IPS-15b (cell line): ENCODE results near the gene CEP41.

Experiments
- H3K27me3 ChIP-seq: one replicate; pipeline ENCODE4 v1.6.1; 2013; ENCODE audit warnings: low read length; ENCODE audit not compliant: control insufficient read depth, insufficient read depth
- H3K36me3 ChIP-seq: one replicate; pipeline ENCODE4 v1.6.1; 2013; ENCODE audit warnings: low read length; ENCODE audit not compliant: control insufficient read depth, insufficient read depth
- H3K4me1 ChIP-seq: one replicate; pipeline ENCODE4 v1.6.1; 2013; ENCODE audit warnings: mild to moderate bottlenecking, low read length; ENCODE audit not compliant: control insufficient read depth, insufficient read depth
- H3K4me3 ChIP-seq: one replicate; pipeline ENCODE4 v1.5.1; 2013; ENCODE audit warnings: low read depth, low read length
- H3K9ac ChIP-seq: one replicate; pipeline ENCODE4 v1.6.1; 2013; ENCODE audit warnings: low read depth, mild to moderate bottlenecking, low read length
- H3K9me3 ChIP-seq: one replicate; pipeline ENCODE4 v1.6.1; 2013; ENCODE audit warnings: mild to moderate bottlenecking, low read length; ENCODE audit not compliant: control insufficient read depth, insufficient read depth

CEP41 gene

DNA sequence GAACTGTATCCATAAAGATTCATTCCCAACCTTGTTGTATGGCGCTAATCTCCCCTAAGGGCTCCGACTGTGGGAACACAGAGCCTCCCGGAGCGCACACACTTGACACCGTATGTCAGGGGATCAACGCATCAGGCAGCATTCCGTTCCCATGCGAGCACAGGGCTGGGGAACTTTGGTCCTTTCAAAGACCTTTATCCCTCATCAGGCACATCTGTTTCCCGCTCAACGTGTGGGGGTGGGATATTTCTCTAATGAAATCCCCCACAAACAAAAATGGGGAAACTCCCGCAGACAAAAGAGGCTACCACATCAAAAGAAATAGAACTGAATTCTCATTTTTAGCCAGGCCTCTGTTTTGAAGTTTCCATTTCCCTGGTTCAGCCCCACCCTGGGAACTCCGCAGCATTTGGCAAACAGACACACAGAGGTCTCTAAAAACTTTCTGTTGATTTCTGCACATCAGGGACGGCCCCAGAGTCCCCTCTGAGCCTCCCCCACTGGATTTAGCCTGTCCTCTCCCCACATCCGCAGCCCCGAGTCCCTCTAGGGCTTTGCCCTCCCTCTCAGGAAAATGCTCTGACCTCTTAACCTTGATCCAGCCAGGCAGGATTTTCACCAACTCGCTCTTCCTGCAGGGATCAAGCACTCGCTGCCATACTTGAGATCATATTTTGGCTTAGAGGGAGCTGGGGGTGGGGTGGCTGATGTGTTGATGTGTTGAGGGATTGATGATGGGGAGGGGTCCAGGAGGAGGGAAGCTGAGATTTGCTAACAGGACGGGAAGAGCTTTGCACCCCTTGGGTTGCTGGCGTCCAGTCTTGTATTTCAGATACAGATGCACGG is 89.6 kb downstream of the CEP41 start:
- H3K4me3 ChIP-seq, result no peak overlapping the region
- peaks cover 6% of the 10 kb centered on the region for H3K27me3 ChIP-seq
- H3K36me3 ChIP-seq, result no peaks in the 10 kb centered on the region
- peaks cover 18% of the 10 kb centered on the region for H3K4me1 ChIP-seq
- no peak overlapping the region for H3K9ac ChIP-seq
- H3K9me3 ChIP-seq, result no peaks in the 10 kb centered on the region

- H3K27me3 ChIP-seq, result peaks cover 6% of the 10 kb centered on the region
- H3K4me1 ChIP-seq, result peaks cover 24% of the 10 kb centered on the region
- no peak overlapping the region for H3K9ac ChIP-seq
- H3K4me3 ChIP-seq, result no peak overlapping the region
- no peaks in the 10 kb centered on the region for H3K9me3 ChIP-seq
- H3K36me3 ChIP-seq, result no peaks in the 10 kb centered on the region
Observed at GRCh38 chr7:130349911-130350782, 90.7 kb downstream of the CEP41 start.

GRCh38 chr7:130346941-130347340 is 93.9 kb downstream of the CEP41 start:
- Histone ChIP-seq H3K27me3 (peaks cover 6% of the 10 kb centered on the region), H3K4me1 (peaks cover 28% of the 10 kb centered on the region), H3K36me3 (no peaks in the 10 kb centered on the region), H3K9ac (no peak overlapping the region), H3K9me3 (no peaks in the 10 kb centered on the region), H3K4me3 (no peak overlapping the region)

DNA sequence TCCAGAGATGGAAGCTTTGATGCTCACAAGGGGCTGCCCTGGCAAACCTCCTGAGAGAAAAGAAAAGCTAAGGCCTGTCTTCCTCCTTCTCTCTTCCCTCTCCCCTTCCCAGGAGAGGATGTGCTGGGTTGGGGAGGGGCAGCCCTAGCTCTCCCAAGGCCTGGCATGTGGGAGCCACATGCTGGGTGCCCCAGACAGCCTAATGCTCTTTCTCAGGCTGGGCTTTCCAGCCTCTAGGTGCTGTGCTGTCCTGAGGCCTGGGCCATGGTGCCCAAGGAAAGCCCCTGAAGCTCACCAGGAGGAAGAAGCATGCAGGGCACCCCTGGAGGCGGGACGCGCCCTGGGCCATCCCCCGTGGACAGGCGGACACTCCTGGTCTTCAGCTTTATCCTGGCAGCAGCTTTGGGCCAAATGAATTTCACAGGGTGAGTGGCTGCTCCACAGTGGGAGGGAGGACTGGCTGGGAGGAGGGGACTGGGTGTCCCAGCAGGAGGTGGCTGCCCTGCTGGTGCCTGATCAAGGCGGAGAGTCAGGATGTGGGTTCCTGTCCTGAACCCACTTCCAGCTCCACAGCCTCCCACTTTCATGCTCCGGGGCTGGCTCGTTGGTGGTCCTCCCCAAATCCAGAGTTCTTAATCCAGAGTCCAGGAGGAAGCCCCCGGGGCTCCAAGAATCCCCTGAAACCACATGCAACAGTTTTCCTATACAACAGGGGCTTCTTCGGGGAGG is 94.5 kb downstream of the CEP41 start:
- H3K36me3 ChIP-seq, result no peaks in the 10 kb centered on the region
- H3K9me3 ChIP-seq, result no peaks in the 10 kb centered on the region
- H3K9ac ChIP-seq, result no peak overlapping the region
- peaks cover 3% of the 10 kb centered on the region for H3K27me3 ChIP-seq
- no peak overlapping the region for H3K4me3 ChIP-seq
- peaks cover 22% of the 10 kb centered on the region for H3K4me1 ChIP-seq

- H3K36me3 ChIP-seq, result no peaks in the 10 kb centered on the region
- no peak overlapping the region for H3K4me3 ChIP-seq
- H3K9me3 ChIP-seq, result no peaks in the 10 kb centered on the region
- H3K27me3 ChIP-seq, result peaks cover under 1% of the 10 kb centered on the region
- no peak overlapping the region for H3K9ac ChIP-seq
- peaks cover 16% of the 10 kb centered on the region for H3K4me1 ChIP-seq
Observed at GRCh38 chr7:130345725-130346124, 95.1 kb downstream of the CEP41 start.

- Histone ChIP-seq H3K36me3 (no peaks in the 10 kb centered on the region), H3K27me3 (no peaks in the 10 kb centered on the region), H3K9ac (no peak overlapping the region), H3K4me1 (peaks cover 12% of the 10 kb centered on the region), H3K9me3 (no peaks in the 10 kb centered on the region), H3K4me3 (no peak overlapping the region)
Observed at GRCh38 chr7:130345136-130345535, 95.7 kb downstream of the CEP41 start.

GRCh38 chr7:130344271-130344866 is 96.4 kb downstream of the CEP41 start, which contains the start of gene CPA5:
TSS of gene CPA5 (plus strand) at chr7:130344816. CDS start at chr7:130346486, 1,670 bp downstream.
- no peaks in the 10 kb centered on the region for H3K9me3 ChIP-seq
- no peak within 1 kb of the TSS for H3K4me3 ChIP-seq
- no peaks in the 10 kb centered on the region for H3K27me3 ChIP-seq
- peaks cover 12% of the 10 kb centered on the region for H3K4me1 ChIP-seq
- H3K9ac ChIP-seq, result no peak within 1 kb of the TSS
- H3K36me3 ChIP-seq, result no peaks in the 10 kb centered on the region
